ENCODE data around the gene TAF15.
A peak's percentile ranks its signal among the peaks of the same experiment; 100 is the strongest.

TAF15 gene

DNA sequence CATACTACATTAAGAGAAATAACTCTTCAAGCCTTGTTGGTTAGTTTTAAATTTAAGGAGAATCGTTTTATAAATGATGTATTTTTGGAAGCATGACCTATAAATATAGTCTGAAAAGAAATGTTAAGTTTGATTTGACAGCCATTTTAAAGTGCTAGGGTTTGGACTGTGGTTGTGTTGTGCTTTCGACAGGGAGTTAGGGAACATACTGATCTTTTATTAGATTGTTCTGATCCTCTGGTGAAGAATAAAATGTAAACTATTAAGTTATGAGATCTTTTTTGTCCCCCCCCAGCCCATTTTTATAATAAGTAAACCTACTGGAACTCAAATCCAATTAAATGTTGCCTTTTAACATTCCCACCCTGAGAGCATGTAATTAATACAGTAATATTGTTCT is 12.0 kb downstream of the TAF15 start:
- DNase-seq (ENCODE audit: low read depth in 2 of 2) = no peak

GRCh38 chr17:35825206-35825605 is 15.9 kb downstream of the TAF15 start:
- DNase-seq (ENCODE audit: low read depth in 2 of 2) = no peak

DNA sequence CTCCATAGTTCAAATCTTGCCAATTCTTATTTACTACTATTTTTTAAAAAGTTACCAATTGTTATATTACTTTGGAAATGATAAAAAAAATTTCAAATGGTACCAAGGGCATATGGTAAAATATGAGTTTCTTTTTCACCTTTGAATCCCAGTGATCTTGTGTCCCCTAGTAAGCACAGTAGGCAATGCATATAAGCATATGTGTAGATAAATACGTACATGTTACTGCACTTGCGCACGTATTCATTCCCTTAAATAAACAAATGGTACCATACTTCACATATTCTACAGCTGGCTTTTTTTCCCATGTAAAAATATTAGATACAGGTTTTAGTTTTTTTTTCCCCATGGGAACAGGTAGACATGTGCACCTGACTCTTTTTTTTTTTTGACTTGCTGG is 31.8 kb downstream of the TAF15 start:
- no peak for DNase-seq (ENCODE audit: low read depth in 2 of 2)

GRCh38 chr17:35841505-35841904 is 32.2 kb downstream of the TAF15 start:
- DNase-seq (ENCODE audit: low read depth in 2 of 2) = no peak

DNA sequence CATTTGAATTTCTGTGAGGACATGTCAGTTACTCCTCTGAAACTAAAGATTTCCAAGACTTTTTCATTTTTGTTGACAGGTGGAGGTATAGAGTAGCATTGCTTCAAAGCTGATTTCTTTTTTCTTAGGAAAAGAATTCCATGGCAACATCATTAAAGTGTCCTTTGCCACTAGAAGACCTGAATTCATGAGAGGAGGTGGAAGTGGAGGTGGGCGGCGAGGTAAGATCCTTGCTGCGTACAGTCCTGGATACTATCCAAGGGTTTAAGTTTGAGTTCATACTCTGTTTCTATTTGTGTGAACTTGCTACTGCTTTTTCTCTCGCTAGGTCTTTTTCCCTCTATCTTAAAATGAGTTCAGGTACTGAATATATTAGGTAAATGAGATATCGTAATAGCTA is 33.0 kb downstream of the TAF15 start:
- DNase-seq (ENCODE audit: low read depth in 2 of 2) = no peak

GRCh38 chr17:35843698-35844097 is 34.4 kb downstream of the TAF15 start:
- DNase-seq (ENCODE audit: low read depth in 2 of 2) = no peak

- DNase-seq (ENCODE audit: low read depth in 2 of 2) = no peak
These were observed 35.3 kb downstream of the TAF15 start for GRCh38 chr17:35844547-35844946.

DNA sequence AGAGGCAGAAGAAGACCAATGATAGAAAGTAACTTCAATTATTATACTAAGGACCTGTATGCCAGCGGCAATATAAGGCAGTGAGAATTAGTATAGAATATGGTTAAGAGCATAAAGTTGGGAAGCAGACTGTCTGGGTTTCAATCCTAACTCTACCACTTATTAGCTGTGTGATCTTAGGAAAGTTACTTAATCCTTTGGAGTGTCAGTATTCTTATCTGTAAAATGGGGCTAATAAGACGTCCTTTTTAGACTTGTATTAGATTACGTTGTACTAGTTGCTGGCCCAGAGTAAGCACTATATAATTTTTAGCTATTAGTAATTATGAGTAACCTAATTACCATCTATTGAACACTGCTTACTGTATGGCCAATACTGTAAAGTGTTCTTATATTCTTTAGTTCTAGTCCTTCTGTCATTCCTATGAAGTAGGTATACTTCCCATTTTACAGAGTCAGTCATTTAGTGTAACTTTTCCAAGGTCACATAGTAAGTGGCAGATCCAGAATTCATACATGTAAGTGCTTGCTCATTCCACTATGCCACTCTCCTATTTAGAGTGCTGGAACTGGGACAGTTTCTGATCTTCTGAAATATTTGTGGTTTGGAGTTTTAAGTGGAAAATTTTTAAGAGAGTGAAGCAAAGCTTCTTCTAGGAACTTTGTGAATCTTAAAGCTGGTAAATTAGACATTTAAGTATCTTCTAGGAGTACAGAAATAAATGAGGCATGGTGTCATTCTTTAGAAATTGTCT is 36.9 kb downstream of the TAF15 start:
- DNase-seq (ENCODE audit: low read depth in 2 of 2) = no peak

DNA sequence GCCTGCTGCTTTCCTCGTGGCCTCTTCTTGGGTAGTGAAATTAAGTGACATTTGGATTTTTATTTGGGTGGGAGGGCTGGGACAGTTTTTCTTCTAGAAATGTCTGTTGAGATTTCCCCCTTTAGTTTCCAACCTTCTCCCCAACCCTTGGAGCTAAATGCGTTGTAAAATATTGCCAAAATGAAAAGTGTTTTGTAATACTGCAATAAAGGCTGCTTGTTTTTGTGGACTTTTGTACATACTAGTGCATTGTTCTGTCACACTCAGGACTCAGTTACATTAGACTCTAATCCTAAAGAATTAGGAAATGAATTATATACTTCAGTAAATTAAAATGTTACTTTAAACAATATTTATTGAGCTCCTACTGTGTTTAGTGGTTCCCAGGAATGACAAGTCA is 37.7 kb downstream of the TAF15 start:
- DNase-seq (ENCODE audit: low read depth in 2 of 2) = no peak

DNA sequence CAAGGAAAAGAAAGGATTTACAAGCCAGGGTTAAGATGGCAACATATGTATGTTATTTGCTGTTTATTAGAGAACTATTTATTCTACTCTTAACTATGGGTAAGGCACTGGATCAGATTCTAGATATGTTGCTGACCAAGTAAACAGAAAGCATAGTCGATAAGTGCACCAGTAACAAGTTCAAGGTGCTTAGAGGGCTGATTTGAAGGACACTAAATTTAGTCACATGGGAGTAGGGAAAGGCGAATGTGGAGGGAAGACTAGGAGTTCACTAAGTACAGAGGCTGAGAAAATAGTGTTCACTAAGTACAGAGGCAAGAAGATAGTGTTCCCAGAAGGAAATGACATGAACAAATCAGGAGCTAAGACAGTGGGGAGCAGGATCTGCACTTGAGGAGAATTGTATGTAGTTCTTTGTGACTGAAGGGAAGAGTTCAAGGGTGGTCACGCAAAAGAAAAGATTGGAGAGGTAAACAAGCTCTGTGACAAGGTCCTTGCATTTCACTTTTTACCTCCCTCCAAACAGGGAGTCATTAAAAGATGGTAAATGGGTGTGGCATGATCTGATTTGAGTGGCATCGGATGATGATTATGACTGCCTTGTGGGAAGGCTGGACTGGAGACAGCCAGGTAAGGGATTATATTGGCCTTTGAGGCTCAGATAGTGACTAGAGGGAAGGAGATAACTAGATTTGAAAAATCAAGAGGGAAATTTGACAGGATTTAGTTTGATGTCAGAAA is 38.5 kb downstream of the TAF15 start:
- DNase-seq (ENCODE audit: low read depth in 2 of 2) = no peak

GRCh38 chr17:35849469-35850348 is 40.4 kb downstream of the TAF15 start:
- peak; percentile 17 to 41 for DNase-seq (ENCODE audit: low read depth in 2 of 2)

DNA sequence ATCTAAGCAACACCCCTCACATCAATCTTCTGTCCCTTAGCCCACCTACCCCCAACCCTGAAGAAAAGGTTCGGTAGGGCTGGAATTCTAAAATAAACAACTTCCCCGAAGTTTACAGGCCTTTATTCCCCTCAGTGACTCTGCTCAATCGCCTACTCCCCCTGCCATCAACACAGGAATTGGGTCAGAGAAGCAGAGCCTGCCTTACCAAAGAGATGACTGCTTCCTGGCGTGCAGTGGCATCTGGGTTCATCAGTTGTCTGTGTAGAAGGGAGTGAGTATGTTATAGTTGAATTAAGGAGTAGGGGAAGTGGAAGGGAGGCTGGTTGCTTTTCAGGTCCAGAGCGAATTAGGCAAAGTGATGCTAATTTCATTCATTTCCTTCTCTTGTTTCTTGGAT is 46.7 kb downstream of the TAF15 start:
- DNase-seq (ENCODE audit: low read depth in 2 of 2) = no peak

GRCh38 chr17:35856603-35857002 is 47.3 kb downstream of the TAF15 start:
- DNase-seq (ENCODE audit: low read depth in 2 of 2) = no peak

- DNase-seq (ENCODE audit: low read depth in 2 of 2) = no peak
These were observed 55.6 kb downstream of the TAF15 start for GRCh38 chr17:35864853-35865252.

- DNase-seq (ENCODE audit: low read depth in 2 of 2) = no peak
These were observed 56.4 kb downstream of the TAF15 start for GRCh38 chr17:35865412-35866340.

GRCh38 chr17:35866341-35866950 is 57.2 kb downstream of the TAF15 start:
- DNase-seq (ENCODE audit: low read depth in 2 of 2) = no peak

DNA sequence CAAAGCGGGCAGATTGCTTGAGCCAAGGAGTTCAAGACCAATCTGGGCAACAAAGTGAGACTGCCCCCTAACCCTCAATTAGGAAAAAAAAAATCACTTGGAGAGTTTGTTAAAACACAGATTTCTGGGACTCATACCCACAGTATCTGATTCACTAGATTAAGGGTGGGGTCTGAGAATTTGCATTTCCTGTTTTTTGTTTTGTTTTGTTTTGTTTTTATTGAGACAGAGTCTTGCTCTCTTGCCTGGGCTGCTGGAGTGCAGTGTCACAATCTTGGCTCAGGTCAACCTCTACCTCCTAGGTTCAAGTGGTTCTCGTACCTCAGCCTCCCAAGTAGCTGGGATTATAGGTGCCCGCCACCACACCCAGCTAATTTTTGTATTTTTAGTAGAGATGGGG is 58.3 kb downstream of the TAF15 start:
- no peak for DNase-seq (ENCODE audit: low read depth in 2 of 2)

DNA sequence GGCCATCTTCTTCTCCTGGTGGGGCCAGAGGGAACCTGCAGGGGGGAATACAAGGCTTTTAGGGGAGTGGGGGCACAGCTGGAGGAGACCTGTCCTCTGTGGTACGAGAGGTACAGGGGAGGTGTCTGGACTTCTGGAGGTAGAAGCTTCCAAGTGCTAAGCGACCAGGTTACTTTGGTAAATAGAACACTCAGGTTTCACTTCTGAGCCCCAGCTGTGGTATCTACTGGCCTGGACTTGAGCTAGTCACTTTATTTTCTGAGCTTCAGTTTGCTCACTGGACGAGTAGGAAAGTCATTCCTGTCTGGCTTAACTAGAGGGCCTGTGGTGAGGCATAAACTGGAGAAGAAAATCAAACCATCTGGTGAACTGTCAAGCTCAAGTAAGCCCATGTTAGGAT is 59.5 kb downstream of the TAF15 start, which contains the start of gene HEATR9:
Gene HEATR9 (minus strand): TSS at position 155 of the 400 bp plus-strand sequence. CDS start 149 bp downstream, at position 6.
- no peak for DNase-seq (ENCODE audit: low read depth in 2 of 2)

DNA sequence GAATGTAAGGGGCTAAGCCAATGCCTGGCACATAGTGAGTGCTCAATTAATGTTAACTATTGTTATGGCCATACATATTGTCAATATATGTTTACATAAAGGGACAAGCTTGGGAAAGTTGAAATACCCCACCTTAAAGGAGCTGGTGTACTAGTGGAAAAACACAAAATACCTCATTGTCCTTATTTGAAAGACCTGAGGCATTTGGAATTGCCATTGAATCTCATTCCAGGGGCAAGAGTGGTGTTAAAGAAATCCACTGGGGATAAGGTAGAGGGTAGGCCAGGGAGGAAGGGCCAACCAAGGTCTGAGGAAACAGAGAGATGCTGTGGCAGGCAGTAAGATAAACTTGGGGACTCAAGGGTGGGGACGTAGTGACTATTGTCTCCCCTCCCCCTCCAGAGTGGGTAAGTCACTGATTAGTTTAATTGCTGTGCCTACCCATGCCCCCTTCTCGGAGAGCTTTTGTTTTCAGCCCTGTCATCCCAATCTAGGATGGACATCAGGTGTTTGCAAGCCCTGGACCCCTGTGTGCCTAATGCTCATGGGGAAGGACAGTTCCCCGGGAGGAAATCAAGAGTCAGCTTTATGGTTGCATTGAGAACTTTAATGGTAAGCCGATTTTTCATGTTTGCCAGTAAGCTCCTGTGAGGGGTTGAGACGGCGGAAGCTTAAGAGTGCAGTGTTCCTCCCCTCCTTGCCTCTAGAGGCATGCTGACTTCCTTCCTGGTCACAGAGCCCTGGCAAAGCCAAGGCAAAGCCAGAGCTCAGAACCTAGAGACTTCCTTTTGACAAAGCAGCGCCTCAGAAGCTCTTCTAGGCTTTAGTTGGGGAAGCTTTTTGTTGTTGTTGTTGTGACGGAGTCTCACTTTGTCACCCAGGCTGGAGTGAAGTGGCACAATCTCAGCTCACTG is 61.9 kb downstream of the TAF15 start:
- no peak for DNase-seq (ENCODE audit: low read depth in 2 of 2)

All from stimulated activated CD8-positive, alpha-beta memory T cell treated with anti-CD3 and anti-CD28 coated beads, Interleukin-15, amount 100 ng/mL, for 4 hours (primary cell).